Measurements from ENCODE around the gene DDX28. TPM values are rescaled to one million over a fixed set of nuclear protein-coding genes. Genes with fewer than 3 reads are reported as not detected.
"Not testable (repeated sequence)": the region's sequence is repeated elsewhere in the genome, so short reads cannot be mapped to it uniquely, and the experiment has no call there.

DDX28 gene
- total RNA-seq, 3 donors from 2014 or later: 6.1 to 7.2 (median 6.8) TPM

DNA sequence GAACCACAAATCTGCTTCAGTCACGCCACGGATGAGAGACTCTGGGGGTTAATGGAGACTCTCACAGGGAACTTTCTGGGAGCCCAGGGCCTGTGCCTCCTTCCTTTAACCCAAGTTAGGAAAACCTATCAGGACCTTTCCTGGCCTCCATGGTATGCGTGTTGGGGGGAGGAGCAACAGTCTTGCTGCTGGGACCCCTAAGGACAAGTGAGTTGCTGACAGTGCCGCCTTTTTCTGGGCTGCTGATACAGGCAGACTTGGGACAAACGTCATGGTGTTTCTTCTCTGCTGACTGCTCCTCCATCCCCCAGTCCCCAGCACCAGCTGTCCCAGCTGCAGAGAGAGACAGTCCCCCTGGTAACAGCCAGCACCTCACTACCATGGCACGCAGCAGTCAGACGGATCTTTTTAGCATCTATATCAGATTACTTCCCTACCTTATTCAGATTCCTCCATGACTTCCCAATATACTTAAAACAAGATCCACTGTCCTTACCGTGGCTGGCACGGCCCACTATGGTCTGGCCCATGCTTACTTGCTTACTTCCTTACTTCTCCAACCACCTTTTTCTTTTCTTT lies 13.8 kb downstream of the DDX28 start:
- Histone ChIP-seq H3K4me1 (ENCODE audit: low read depth) (peaks cover 3% of the 10 kb centered on the region), H3K9me3 (no peaks in the 10 kb centered on the region), H3K36me3 (ENCODE audit: low read depth) (no peaks in the 10 kb centered on the region), H3K4me3 (no peak overlapping the region)
- TF ChIP-seq, protein P1, sequence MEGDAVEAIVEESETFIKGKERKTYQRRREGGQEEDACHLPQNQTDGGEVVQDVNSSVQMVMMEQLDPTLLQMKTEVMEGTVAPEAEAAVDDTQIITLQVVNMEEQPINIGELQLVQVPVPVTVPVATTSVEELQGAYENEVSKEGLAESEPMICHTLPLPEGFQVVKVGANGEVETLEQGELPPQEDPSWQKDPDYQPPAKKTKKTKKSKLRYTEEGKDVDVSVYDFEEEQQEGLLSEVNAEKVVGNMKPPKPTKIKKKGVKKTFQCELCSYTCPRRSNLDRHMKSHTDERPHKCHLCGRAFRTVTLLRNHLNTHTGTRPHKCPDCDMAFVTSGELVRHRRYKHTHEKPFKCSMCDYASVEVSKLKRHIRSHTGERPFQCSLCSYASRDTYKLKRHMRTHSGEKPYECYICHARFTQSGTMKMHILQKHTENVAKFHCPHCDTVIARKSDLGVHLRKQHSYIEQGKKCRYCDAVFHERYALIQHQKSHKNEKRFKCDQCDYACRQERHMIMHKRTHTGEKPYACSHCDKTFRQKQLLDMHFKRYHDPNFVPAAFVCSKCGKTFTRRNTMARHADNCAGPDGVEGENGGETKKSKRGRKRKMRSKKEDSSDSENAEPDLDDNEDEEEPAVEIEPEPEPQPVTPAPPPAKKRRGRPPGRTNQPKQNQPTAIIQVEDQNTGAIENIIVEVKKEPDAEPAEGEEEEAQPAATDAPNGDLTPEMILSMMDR (IDR thresholded peaks at IDR 0.05): no peak
- intact Hi-C loops (cut with DNase I, micrococcal nuclease): no loop called here
- ATAC-seq (no peak), DNase-seq (no peak)

DNA sequence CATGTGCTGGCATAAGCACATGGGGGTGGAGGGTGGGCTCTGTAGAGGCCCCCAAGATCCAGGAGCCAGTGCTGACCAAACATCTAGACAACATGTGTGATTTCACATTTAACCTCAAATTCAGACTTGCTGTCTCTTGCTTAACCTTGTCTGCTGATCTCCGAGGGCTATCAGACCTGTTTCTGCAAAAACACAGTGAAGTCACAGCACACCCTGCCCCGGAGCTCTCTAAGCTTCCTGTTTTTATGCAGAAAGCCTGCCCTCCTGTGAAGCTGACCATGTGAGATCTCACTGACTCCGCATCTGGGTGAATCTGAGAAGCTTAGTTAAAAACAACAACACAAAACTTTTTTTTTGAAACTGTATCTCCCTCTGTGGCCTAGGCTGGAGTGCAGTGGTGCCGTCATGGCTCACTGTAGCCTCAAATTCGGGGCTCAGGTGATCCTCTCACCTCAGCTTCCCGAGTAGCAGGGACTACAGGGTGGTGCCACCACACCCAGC lies 17.2 kb downstream of the DDX28 start:
- Histone ChIP-seq H3K36me3 (ENCODE audit: low read depth) (no peaks in the 10 kb centered on the region), H3K4me1 (ENCODE audit: low read depth) (peaks cover 3% of the 10 kb centered on the region), H3K4me3 (no peak overlapping the region), H3K9me3 (no peaks in the 10 kb centered on the region)
- intact Hi-C loops (cut with DNase I, micrococcal nuclease): no loop called here
- ATAC-seq: peak; percentile 90
- DNase-seq: peak in 1 of 3 donors; percentile 38
- TF ChIP-seq, protein P1 (IDR thresholded peaks at IDR 0.05): no peak

DNA sequence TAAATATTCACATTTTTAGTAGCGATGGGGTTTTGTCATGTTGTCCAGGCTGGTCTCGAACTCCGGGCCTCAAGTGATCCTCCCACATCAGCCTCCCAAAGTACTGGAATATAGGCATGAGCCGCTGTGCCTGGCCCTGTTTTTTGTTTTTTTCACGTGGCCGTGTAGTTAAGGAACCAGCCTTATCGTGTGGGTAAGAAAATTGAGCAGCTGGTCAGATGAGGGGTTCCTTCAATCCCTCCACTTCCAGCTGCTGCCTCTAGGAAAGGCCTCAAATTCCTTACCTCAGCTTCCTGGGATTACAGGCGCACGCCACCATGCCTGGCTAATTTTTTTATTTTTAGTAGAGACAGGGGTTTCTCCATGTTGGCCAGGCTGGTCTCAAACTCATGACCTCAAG lies 17.8 kb downstream of the DDX28 start:
- TF ChIP-seq, protein P1 (IDR thresholded peaks at IDR 0.05): no peak
- Histone ChIP-seq H3K36me3 (ENCODE audit: low read depth) (no peaks in the 10 kb centered on the region), H3K4me1 (ENCODE audit: low read depth) (peaks cover 3% of the 10 kb centered on the region), H3K9me3 (no peaks in the 10 kb centered on the region), H3K4me3 (no peak overlapping the region)
- intact Hi-C loops (cut with DNase I, micrococcal nuclease): no loop called here
- DNase-seq: no peak
- no peak for ATAC-seq

DNA sequence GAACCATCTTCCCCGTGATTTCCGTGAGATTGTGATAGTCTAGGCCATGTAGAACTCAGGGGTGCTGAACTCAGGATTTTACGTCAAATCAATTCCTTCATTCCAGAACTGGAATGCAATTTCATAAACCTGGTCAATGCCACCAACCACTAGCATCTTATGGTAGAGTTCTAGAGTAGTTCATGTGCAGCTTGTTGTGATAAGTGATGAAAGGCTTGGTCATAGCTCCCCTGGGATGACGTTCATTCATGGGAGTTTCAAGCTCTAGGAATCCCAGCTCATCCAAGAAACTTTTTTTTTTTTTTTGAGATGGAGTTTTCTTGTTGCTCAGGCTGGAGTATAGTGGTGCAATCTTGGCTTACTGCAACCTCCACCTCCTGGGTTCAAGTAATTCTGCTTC lies 20.0 kb downstream of the DDX28 start:
- H3K4me3 ChIP-seq: no peak overlapping the region
- H3K4me1 ChIP-seq (ENCODE audit: low read depth): peaks cover 3% of the 10 kb centered on the region
- ATAC-seq (no peak), DNase-seq (no peak)
- H3K36me3 ChIP-seq (ENCODE audit: low read depth): no peaks in the 10 kb centered on the region
- no peaks in the 10 kb centered on the region for H3K9me3 ChIP-seq
- TF ChIP-seq, protein P1 (IDR thresholded peaks at IDR 0.05): no peak
- intact Hi-C loops (cut with DNase I, micrococcal nuclease): no loop called here

DNA sequence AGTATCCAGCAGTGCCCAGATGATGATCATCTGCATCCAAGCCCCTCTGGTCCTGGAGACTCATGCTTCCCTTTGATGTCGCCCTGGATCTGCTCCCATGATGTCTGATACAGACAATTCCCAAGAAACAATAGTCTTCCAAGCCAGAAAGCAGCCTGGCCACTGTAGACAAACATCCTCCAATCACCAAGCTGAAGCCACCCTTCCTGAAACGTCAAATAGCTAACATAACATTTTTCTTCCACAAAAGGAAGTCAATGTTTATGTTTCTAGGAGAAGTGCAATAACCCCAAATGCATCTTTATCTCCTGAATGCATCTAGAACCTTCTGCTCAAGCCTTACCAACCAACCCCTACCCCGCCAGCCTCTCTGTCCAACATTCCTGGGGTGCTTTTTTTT lies 22.6 kb downstream of the DDX28 start:
- TF ChIP-seq, protein P1 (IDR thresholded peaks at IDR 0.05): no peak
- ATAC-seq (peak; percentile 29), DNase-seq (no peak)
- Histone ChIP-seq H3K4me1 (ENCODE audit: low read depth) (no peaks in the 10 kb centered on the region), H3K4me3 (no peak overlapping the region), H3K9me3 (no peaks in the 10 kb centered on the region), H3K36me3 (ENCODE audit: low read depth) (no peaks in the 10 kb centered on the region)
- intact Hi-C loops (cut with DNase I, micrococcal nuclease): no loop called here

DNA sequence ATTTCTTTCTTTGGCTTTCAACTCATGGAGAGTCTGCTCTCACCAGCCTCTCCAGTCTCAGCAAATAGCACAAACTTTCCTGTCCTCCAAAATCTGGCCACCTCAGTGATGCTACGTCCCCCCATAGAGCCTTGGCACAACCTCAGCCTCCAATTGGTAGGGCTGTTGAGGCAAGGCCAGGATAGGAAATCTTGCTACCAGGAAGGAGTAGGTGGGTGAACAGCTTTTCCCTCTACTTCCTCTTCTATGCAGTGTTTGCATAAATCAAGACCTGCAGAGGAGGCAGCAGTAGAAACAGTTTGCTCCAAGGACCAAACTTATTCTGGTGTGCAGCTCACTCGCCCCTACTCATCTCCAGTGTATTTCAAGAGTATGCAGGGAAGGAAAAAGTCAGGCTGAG lies 23.0 kb downstream of the DDX28 start:
- Histone ChIP-seq H3K36me3 (ENCODE audit: low read depth) (no peaks in the 10 kb centered on the region), H3K4me3 (no peak overlapping the region), H3K9me3 (no peaks in the 10 kb centered on the region), H3K4me1 (ENCODE audit: low read depth) (no peaks in the 10 kb centered on the region)
- DNase-seq (no peak), ATAC-seq (peak; percentile 64)
- intact Hi-C loops (cut with DNase I, micrococcal nuclease): no loop called here
- TF ChIP-seq, protein P1 (IDR thresholded peaks at IDR 0.05): no peak

DNA sequence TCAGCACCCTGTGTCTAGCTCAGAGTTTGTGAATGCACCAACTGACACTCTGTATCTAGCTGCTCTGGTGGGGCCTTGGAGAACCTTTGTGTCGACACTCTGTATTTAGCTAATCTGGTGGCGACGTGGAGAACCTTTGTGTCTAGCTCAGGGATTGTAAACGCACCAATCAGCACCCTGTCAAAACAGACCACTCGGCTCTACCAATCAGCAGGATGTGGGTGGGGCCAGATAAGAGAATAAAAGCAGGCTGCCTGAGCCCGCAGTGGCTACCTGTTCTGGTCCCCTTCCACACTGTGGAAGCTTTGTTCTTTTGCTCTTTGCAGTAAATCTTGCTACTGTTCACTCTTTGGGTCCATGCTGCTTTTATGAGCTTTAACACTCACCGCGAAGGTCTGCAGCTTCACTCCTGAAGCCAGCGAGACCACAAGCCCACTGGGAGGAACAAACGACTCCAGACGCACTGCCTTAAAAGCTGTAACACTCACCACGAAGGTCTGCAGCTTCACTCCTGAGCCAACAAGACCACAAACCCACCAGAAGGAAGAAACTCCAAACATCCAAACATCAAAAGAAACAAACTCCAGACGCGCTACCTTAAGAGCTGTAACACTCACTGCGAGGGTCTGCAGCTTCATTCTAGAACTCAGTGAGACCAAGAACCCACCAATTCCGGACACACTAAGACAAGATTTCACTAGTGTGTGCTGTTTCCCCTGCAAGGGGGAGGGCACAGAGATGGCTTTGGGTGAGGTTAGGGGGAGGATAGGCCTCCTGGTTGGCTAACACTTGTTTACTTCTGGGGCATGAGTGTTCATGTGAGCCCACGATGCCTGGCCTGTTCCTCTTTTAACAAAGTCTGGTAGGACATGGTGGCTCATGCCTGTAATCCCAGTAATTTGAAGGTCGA lies 24.0 kb downstream of the DDX28 start, which contains the start of gene DPEP2:
Gene DPEP2, minus strand, starts transcription at position 706 of the 910 bp plus-strand sequence. CDS start 6,272 bp downstream, outside the sequence.
- peak; percentile 87 for ATAC-seq
- H3K4me1 ChIP-seq (ENCODE audit: low read depth); intact Hi-C loops (cut with DNase I, micrococcal nuclease); H3K36me3 ChIP-seq (ENCODE audit: low read depth); H3K9me3 ChIP-seq; H3K4me3 ChIP-seq: not testable (repeated sequence)
- DNase-seq: peak in 1 of 3 donors; percentile 34

Data from mucosa of descending colon (tissue), 3 donors.